Keratinocyte (primary cell): ENCODE measurements around the gene PRMT6. TPM values are rescaled to one million over a fixed set of nuclear protein-coding genes. Genes with fewer than 3 reads are reported as not detected.
"Not testable (repeated sequence)": the region's sequence is repeated elsewhere in the genome, so short reads cannot be mapped to it uniquely, and the experiment has no call there.

Experiments used
- DNase-seq: peaks from one replicate; pipeline ENCODE4 v3.0.0-alpha.2; 2011; ENCODE audit warnings: low read depth, missing footprints, low spot score
- FAIRE-seq: peaks from 2 replicates; lab custom pipeline; 2011; peaks lifted over from hg19 to GRCh38; lab: Jason Lieb, UNC
- H2AFZ ChIP-seq: 2 replicates; pipeline ENCODE4 v1.6.0; 2012; ENCODE audit warnings: low read length, control low read depth, inconsistent platforms; ENCODE audit not compliant: control insufficient read depth
- H3K27ac ChIP-seq: 2 replicates; pipeline ENCODE4 v1.5.1; 2011; ENCODE audit warnings: low read length; ENCODE audit not compliant: control insufficient read depth, insufficient read depth
- H3K27me3 ChIP-seq: 3 replicates; pipeline ENCODE4 v1.6.0; 2011; ENCODE audit warnings: low read length; ENCODE audit not compliant: control insufficient read depth, insufficient read depth; ENCODE audit errors: extremely low read depth
- H3K36me3 ChIP-seq, 2 experiments: 2 replicates in 1 of 2; 3 replicates in 1 of 2; pipeline ENCODE4 v1.5.1; 2011; ENCODE audit warnings: low read length in 2 of 2, mild to moderate bottlenecking in 1 of 2; ENCODE audit not compliant: control insufficient read depth in 2 of 2, insufficient read depth in 2 of 2; ENCODE audit errors: extremely low read depth in 1 of 2
- H3K4me1 ChIP-seq: 3 replicates; pipeline ENCODE4 v1.5.1; 2011; ENCODE audit warnings: low read length; ENCODE audit not compliant: control insufficient read depth, insufficient read depth; ENCODE audit errors: extremely low read depth
- H3K4me2 ChIP-seq: 3 replicates; pipeline ENCODE4 v1.6.0; 2011; ENCODE audit warnings: low read depth, low read length; ENCODE audit not compliant: control insufficient read depth, insufficient read depth; ENCODE audit errors: extremely low read depth
- H3K4me3 ChIP-seq, 3 experiments: fragments of 200-600 bp in 1 of 3; sonication (generic) in 1 of 3; 2 replicates in 2 of 3; 3 replicates in 1 of 3; pipeline ENCODE4 v1.5.1; 2011 to 2016; ENCODE audit warnings: low read length in 3 of 3, mild to moderate bottlenecking in 3 of 3, control low read depth in 2 of 3, inconsistent platforms in 1 of 3, low read depth in 1 of 3, mixed read lengths in 1 of 3, mixed run types in 1 of 3, moderate library complexity in 1 of 3; ENCODE audit not compliant: control insufficient read depth in 2 of 3, insufficient read depth in 2 of 3; ENCODE audit errors: extremely low read depth in 1 of 3
- H3K79me2 ChIP-seq: 2 replicates; pipeline ENCODE4 v1.6.0; 2012; ENCODE audit warnings: low read length; ENCODE audit not compliant: control insufficient read depth, insufficient read depth
- H3K9ac ChIP-seq: 3 replicates; pipeline ENCODE4 v1.6.0; 2011; ENCODE audit warnings: low read length; ENCODE audit not compliant: control insufficient read depth, insufficient read depth; ENCODE audit errors: extremely low read depth
- H3K9me1 ChIP-seq: 3 replicates; pipeline ENCODE4 v1.6.0; 2011; ENCODE audit warnings: low read length; ENCODE audit not compliant: control insufficient read depth, insufficient read depth; ENCODE audit errors: extremely low read depth
- H3K9me3 ChIP-seq: 2 replicates; pipeline ENCODE4 v1.5.1; 2012; ENCODE audit warnings: low read depth, low read length; ENCODE audit not compliant: control insufficient read depth
- H4K20me1 ChIP-seq: 3 replicates; pipeline ENCODE4 v1.6.0; 2011; ENCODE audit warnings: low read length; ENCODE audit not compliant: control insufficient read depth, insufficient read depth; ENCODE audit errors: extremely low read depth
- CTCF ChIP-seq, 3 experiments: IDR thresholded peaks in 1 of 3; conservative IDR thresholded peaks in 1 of 3; optimal IDR thresholded peaks in 1 of 3; 2 replicates in 2 of 3; 3 replicates in 1 of 3; pipeline versions ENCODE3 to v1.5.1; 2011; ENCODE audit warnings: low read length in 3 of 3, mild to moderate bottlenecking in 3 of 3, moderate library complexity in 2 of 3, control low read depth in 1 of 3, inconsistent platforms in 1 of 3; ENCODE audit not compliant: insufficient read depth in 2 of 3; ENCODE audit errors: extremely low read depth in 1 of 3
- EZH2 ChIP-seq: IDR thresholded peaks from one replicate; pipeline ENCODE4 v1.6.1; 2012; ENCODE audit warnings: inconsistent platforms, mild to moderate bottlenecking, low read length, moderate library complexity
- dilution Hi-C: fragments of 300-500 bp; cut with MboI; formaldehyde crosslinking; loops from one replicate; pipeline ENCODE4 v1.7.0; 2020; ENCODE audit warnings: low sequenced_read_pairs; ENCODE audit not compliant: extremely low pct_ligation_motif_present
- polyA plus RNA-seq, 5 experiments: library from polyadenylated mRNA; depleted of rRNA in 3 of 5; stranded (reverse) in 3 of 5; stranded (forward) in 1 of 5; unstranded in 1 of 5; fragments of >200 nt; gene quantifications; 1 replicate in 1 of 5; 2 replicates in 3 of 5; 3 replicates in 1 of 5; pipeline versions ENCODE4 v1.2.1 to v1.2.3, GENCODE V29; 2011 to 2012; ENCODE audit warnings: missing spikeins in 2 of 5, low read depth in 1 of 5, low replicate concordance in 1 of 5

The PRMT6 gene
- polyA plus RNA-seq, 1 donor (not counting 4 experiments of a cell fraction or from before 2014, with no cell fraction given) = 12.0 TPM

GRCh38 chr1:107018445-107018844, 38.0 kb upstream of the PRMT6 start:
- H3K9me1 ChIP-seq = no peaks in the 10 kb centered on the region
- TF ChIP-seq EZH2 (no peak), CTCF (optimal IDR thresholded peaks at IDR 0.05 in 1 of 3, IDR thresholded peaks at IDR 0.05 in 1 of 3, conservative IDR thresholded peaks at IDR 0.05 in 1 of 3; ENCODE audit: extremely low read depth in 1 of 3, insufficient read depth in 2 of 3, low read length in 3 of 3) (no peak)
- no peaks in the 10 kb centered on the region for H3K27me3 ChIP-seq
- H3K79me2 ChIP-seq = no peaks in the 10 kb centered on the region
- DNase-seq = no peak
- H3K4me1 ChIP-seq = no peaks in the 10 kb centered on the region
- H3K36me3 ChIP-seq = no peaks in the 10 kb centered on the region
- H3K27ac ChIP-seq = no peak overlapping the region
- H3K4me3 ChIP-seq = no peak overlapping the region
- dilution Hi-C loops = no loop called here
- no peak overlapping the region for H3K4me2 ChIP-seq
- no peak for FAIRE-seq
- no peak overlapping the region for H3K9ac ChIP-seq
- H4K20me1 ChIP-seq = no peaks in the 10 kb centered on the region
- H3K9me3 ChIP-seq = no peaks in the 10 kb centered on the region
- H2AFZ ChIP-seq = no peak overlapping the region

- Histone ChIP-seq H2AFZ (no peak overlapping the region), H3K9ac (no peak overlapping the region)
- dilution Hi-C loops = no loop called here
These were observed 37.3 kb upstream of the PRMT6 start for GRCh38 chr1:107019166-107019565.

GRCh38 chr1:107038874-107039273, 17.6 kb upstream of the PRMT6 start:
- H3K36me3 ChIP-seq, dilution Hi-C loops, H3K9me3 ChIP-seq, H3K27ac ChIP-seq, DNase-seq, FAIRE-seq, H4K20me1 ChIP-seq, H3K4me2 ChIP-seq, H3K9me1 ChIP-seq, H3K79me2 ChIP-seq, H3K4me1 ChIP-seq, H3K9ac ChIP-seq, H3K4me3 ChIP-seq, H3K27me3 ChIP-seq, H2AFZ ChIP-seq: not testable (repeated sequence)

More at GRCh38 chr1:107019166-107019565, 37.3 kb upstream of the PRMT6 start:
- no peaks in the 10 kb centered on the region for H3K27me3 ChIP-seq
- H3K79me2 ChIP-seq = no peaks in the 10 kb centered on the region
- no peaks in the 10 kb centered on the region for H3K9me1 ChIP-seq
- no peak for DNase-seq
- FAIRE-seq = no peak
- H3K9me3 ChIP-seq = no peaks in the 10 kb centered on the region
- H3K27ac ChIP-seq = no peak overlapping the region
- TF ChIP-seq EZH2 = no peak
- TF ChIP-seq CTCF (optimal IDR thresholded peaks at IDR 0.05 in 1 of 3, IDR thresholded peaks at IDR 0.05 in 1 of 3, conservative IDR thresholded peaks at IDR 0.05 in 1 of 3; ENCODE audit: extremely low read depth in 1 of 3, insufficient read depth in 2 of 3, low read length in 3 of 3) = no peak
- H4K20me1 ChIP-seq = no peaks in the 10 kb centered on the region
- no peak overlapping the region for H3K4me2 ChIP-seq
- H3K4me3 ChIP-seq = no peak overlapping the region
- H3K36me3 ChIP-seq = no peaks in the 10 kb centered on the region
- H3K4me1 ChIP-seq = no peaks in the 10 kb centered on the region
